ENCODE results near the gene SCYL1. TPM values are rescaled to one million over a fixed set of nuclear protein-coding genes. Genes with fewer than 3 reads are reported as not detected.

SCYL1 gene
- total and polyA plus RNA-seq, 2 experiments from 2014 or later: 52.7 to 66.1 TPM

GRCh38 chr11:65555693-65556231, 30.9 kb downstream of the SCYL1 start:
- no peak overlapping the region for H3K27ac Mint-ChIP-seq
- no peak overlapping the region for H3K27ac ChIP-seq (ENCODE audit: low read depth)

More at GRCh38 chr11:65555693-65556231, 30.9 kb downstream of the SCYL1 start:
- Histone ChIP-seq H3F3A (replicated peaks; ENCODE audit: low read depth) (peaks cover 30% of the 10 kb centered on the region; the same call in 1 of the 2 replicates), H3K27me3 (ENCODE audit: insufficient read depth) (peaks cover 64% of the 10 kb centered on the region), H3K36me3 (ENCODE audit: insufficient read depth) (no peaks in the 10 kb centered on the region), H3K79me2 (replicated peaks; ENCODE audit: insufficient read depth) (no peaks in the 10 kb centered on the region), H3K4me3 (no peak overlapping the region), H4K20me1 (replicated peaks; ENCODE audit: insufficient read depth) (no peaks in the 10 kb centered on the region), H3K9me2 (ENCODE audit: insufficient read depth) (no peaks in the 10 kb centered on the region), H3K4me2 (no peak overlapping the region), H2AFZ (no peak overlapping the region), H3K4me1 (ENCODE audit: insufficient read depth) (peaks cover 42% of the 10 kb centered on the region)
- ATAC-seq (no peak), DNase-seq (ENCODE audit: low spot score) (no peak)
- peaks cover 63% of the 10 kb centered on the region for H3K4me1 Mint-ChIP-seq
- no peaks in the 10 kb centered on the region; the same call in 2 of the 3 replicates for H3K36me3 Mint-ChIP-seq (ENCODE audit: low read depth)
- H3K4me3 Mint-ChIP-seq: peak overlapping the region; percentile 17; the same call in 1 of the 3 replicates
- no peaks in the 10 kb centered on the region for H3K9me3 Mint-ChIP-seq
- peaks cover 47% of the 10 kb centered on the region for H3K27me3 Mint-ChIP-seq (ENCODE audit: insufficient read depth, low read depth, poor library complexity)
- TF ChIP-seq JUNB (IDR thresholded peaks at IDR 0.05; ENCODE audit: unreplicated experiment): no peak
- TF ChIP-seq POLR2AphosphoS5 (IDR thresholded peaks at IDR 0.05; ENCODE audit: low read depth): no peak
- TF ChIP-seq EZH2phosphoT487 (IDR thresholded peaks at IDR 0.05; ENCODE audit: unreplicated experiment): no peak
- TF ChIP-seq REST (IDR thresholded peaks at IDR 0.05; ENCODE audit: unreplicated experiment): no peak
- TF ChIP-seq, protein P1, sequence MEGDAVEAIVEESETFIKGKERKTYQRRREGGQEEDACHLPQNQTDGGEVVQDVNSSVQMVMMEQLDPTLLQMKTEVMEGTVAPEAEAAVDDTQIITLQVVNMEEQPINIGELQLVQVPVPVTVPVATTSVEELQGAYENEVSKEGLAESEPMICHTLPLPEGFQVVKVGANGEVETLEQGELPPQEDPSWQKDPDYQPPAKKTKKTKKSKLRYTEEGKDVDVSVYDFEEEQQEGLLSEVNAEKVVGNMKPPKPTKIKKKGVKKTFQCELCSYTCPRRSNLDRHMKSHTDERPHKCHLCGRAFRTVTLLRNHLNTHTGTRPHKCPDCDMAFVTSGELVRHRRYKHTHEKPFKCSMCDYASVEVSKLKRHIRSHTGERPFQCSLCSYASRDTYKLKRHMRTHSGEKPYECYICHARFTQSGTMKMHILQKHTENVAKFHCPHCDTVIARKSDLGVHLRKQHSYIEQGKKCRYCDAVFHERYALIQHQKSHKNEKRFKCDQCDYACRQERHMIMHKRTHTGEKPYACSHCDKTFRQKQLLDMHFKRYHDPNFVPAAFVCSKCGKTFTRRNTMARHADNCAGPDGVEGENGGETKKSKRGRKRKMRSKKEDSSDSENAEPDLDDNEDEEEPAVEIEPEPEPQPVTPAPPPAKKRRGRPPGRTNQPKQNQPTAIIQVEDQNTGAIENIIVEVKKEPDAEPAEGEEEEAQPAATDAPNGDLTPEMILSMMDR (conservative IDR thresholded peaks at IDR 0.05; ENCODE audit: low read depth in 2 of 2): no peak
- no peak for TF ChIP-seq EZH2 (IDR thresholded peaks at IDR 0.05; ENCODE audit: low read depth, unreplicated experiment)
- no peak for TF ChIP-seq STAT1 (IDR thresholded peaks at IDR 0.05; ENCODE audit: unreplicated experiment)
- no peak for TF ChIP-seq ZNF331 (CRISPR knock-in tag; IDR thresholded peaks at IDR 0.05; ENCODE audit: low read depth)
- TF ChIP-seq CREB1 (CRISPR knock-in tag; IDR thresholded peaks at IDR 0.05; ENCODE audit: low read depth): no peak
- TF ChIP-seq ZNF462 (CRISPR knock-in tag; IDR thresholded peaks at IDR 0.05): no peak
- no peak for TF ChIP-seq NANOG (IDR thresholded peaks at IDR 0.05; ENCODE audit: borderline replicate concordance)
